ENCODE results near the gene OSGIN1.

OSGIN1 gene

GRCh38 chr16:83925095-83925905 lies 27.7 kb upstream of the OSGIN1 start:
- Histone ChIP-seq H3K79me2 (ENCODE audit: low read length) (no peaks in the 10 kb centered on the region), H3K4me3 (ENCODE audit: low read length) (no peak overlapping the region), H3K27me3 (ENCODE audit: low read depth, low read length) (0 out of 2 replicates have a peak, but pooled peaks cover 3% of the 10 kb centered on the region), H3K9ac (ENCODE audit: low read length) (no peak overlapping the region), H3K9me3 (ENCODE audit: insufficient read depth, low read length) (no peaks in the 10 kb centered on the region), H3K27ac (ENCODE audit: low read length) (no peak overlapping the region), H3K4me2 (ENCODE audit: low read length) (no peak overlapping the region), H3K4me1 (ENCODE audit: low read length) (no peaks in the 10 kb centered on the region), H4K20me1 (ENCODE audit: insufficient read depth, low read length) (no peaks in the 10 kb centered on the region), H3K36me3 (replicated peaks; ENCODE audit: low read depth, low read length) (no peaks in the 10 kb centered on the region), H2AFZ (ENCODE audit: low read depth, low read length) (no peak overlapping the region)
- TF ChIP-seq EZH2phosphoT487 (IDR thresholded peaks at IDR 0.05; ENCODE audit: low read depth) = no peak
- TF ChIP-seq, protein P1, sequence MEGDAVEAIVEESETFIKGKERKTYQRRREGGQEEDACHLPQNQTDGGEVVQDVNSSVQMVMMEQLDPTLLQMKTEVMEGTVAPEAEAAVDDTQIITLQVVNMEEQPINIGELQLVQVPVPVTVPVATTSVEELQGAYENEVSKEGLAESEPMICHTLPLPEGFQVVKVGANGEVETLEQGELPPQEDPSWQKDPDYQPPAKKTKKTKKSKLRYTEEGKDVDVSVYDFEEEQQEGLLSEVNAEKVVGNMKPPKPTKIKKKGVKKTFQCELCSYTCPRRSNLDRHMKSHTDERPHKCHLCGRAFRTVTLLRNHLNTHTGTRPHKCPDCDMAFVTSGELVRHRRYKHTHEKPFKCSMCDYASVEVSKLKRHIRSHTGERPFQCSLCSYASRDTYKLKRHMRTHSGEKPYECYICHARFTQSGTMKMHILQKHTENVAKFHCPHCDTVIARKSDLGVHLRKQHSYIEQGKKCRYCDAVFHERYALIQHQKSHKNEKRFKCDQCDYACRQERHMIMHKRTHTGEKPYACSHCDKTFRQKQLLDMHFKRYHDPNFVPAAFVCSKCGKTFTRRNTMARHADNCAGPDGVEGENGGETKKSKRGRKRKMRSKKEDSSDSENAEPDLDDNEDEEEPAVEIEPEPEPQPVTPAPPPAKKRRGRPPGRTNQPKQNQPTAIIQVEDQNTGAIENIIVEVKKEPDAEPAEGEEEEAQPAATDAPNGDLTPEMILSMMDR (IDR thresholded peaks at IDR 0.05; ENCODE audit: low read depth, low read length) = no peak

- Histone ChIP-seq H3K27me3 (ENCODE audit: low read depth, low read length) (0 out of 2 replicates have a peak, but pooled peaks cover 3% of the 10 kb centered on the region), H3K79me2 (ENCODE audit: low read length) (no peaks in the 10 kb centered on the region), H4K20me1 (ENCODE audit: insufficient read depth, low read length) (no peaks in the 10 kb centered on the region), H3K9ac (ENCODE audit: low read length) (no peak overlapping the region), H3K27ac (ENCODE audit: low read length) (no peak overlapping the region), H3K36me3 (replicated peaks; ENCODE audit: low read depth, low read length) (no peaks in the 10 kb centered on the region), H2AFZ (ENCODE audit: low read depth, low read length) (no peak overlapping the region; the same call in 1 of the 2 replicates), H3K4me2 (ENCODE audit: low read length) (no peak overlapping the region), H3K9me3 (ENCODE audit: insufficient read depth, low read length) (no peaks in the 10 kb centered on the region), H3K4me1 (ENCODE audit: low read length) (no peaks in the 10 kb centered on the region), H3K4me3 (ENCODE audit: low read length) (no peak overlapping the region)
- no peak for TF ChIP-seq EZH2phosphoT487 (IDR thresholded peaks at IDR 0.05; ENCODE audit: low read depth)
- TF ChIP-seq, protein P1 (IDR thresholded peaks at IDR 0.05; ENCODE audit: low read depth, low read length) = no peak
These were observed 26.9 kb upstream of the OSGIN1 start for GRCh38 chr16:83925957-83926725.

GRCh38 chr16:83926726-83927397 lies 26.2 kb upstream of the OSGIN1 start:
- Histone ChIP-seq H3K79me2 (ENCODE audit: low read length) (no peaks in the 10 kb centered on the region), H3K4me2 (ENCODE audit: low read length) (no peak overlapping the region), H3K9me3 (ENCODE audit: insufficient read depth, low read length) (no peaks in the 10 kb centered on the region), H3K4me3 (ENCODE audit: low read length) (no peak overlapping the region), H4K20me1 (ENCODE audit: insufficient read depth, low read length) (no peaks in the 10 kb centered on the region), H2AFZ (ENCODE audit: low read depth, low read length) (no peak overlapping the region; the same call in 1 of the 2 replicates), H3K4me1 (ENCODE audit: low read length) (no peaks in the 10 kb centered on the region), H3K27ac (ENCODE audit: low read length) (no peak overlapping the region), H3K9ac (ENCODE audit: low read length) (no peak overlapping the region), H3K27me3 (ENCODE audit: low read depth, low read length) (0 out of 2 replicates have a peak, but pooled peaks cover 3% of the 10 kb centered on the region), H3K36me3 (replicated peaks; ENCODE audit: low read depth, low read length) (no peaks in the 10 kb centered on the region)
- TF ChIP-seq EZH2phosphoT487 (IDR thresholded peaks at IDR 0.05; ENCODE audit: low read depth) = no peak
- TF ChIP-seq, protein P1 (IDR thresholded peaks at IDR 0.05; ENCODE audit: low read depth, low read length) = peak; percentile 80
